ENCODE data around the gene PNLIPRP1. TPM values are rescaled to one million over a fixed set of nuclear protein-coding genes. Genes with fewer than 3 reads are reported as not detected.

The PNLIPRP1 gene
- total and polyA plus RNA-seq, 3 donors from 2014 or later = 0.33 TPM; not detected in 2

DNA sequence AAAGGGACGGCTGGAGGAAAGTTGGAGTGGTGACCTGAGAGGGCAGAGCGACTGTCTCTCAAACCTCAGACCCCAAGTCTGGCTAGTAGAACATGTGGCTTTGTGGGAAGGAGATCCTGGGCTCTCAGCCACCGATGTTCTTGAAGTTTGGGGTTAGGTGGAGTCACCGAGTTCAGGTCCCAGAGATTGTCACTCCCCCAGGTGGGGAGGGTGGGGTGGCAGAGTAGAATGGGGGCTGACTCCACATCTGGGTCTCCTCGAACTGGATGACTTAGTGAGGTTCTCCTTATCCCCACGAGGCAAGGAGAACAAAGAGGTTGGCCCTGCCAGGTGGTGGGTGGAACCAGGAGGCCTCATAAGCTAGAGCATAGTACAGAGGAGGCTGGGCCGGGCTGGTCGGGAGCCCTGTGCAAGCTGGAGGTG is 15.3 kb downstream of the PNLIPRP1 start:
- H3K4me3 ChIP-seq = no peak overlapping the region
- H3K9me3 ChIP-seq = no peaks in the 10 kb centered on the region
- H3K27ac ChIP-seq = no peak overlapping the region
- no peak for TF ChIP-seq POLR2A (IDR thresholded peaks at IDR 0.05)
- TF ChIP-seq, protein P1, sequence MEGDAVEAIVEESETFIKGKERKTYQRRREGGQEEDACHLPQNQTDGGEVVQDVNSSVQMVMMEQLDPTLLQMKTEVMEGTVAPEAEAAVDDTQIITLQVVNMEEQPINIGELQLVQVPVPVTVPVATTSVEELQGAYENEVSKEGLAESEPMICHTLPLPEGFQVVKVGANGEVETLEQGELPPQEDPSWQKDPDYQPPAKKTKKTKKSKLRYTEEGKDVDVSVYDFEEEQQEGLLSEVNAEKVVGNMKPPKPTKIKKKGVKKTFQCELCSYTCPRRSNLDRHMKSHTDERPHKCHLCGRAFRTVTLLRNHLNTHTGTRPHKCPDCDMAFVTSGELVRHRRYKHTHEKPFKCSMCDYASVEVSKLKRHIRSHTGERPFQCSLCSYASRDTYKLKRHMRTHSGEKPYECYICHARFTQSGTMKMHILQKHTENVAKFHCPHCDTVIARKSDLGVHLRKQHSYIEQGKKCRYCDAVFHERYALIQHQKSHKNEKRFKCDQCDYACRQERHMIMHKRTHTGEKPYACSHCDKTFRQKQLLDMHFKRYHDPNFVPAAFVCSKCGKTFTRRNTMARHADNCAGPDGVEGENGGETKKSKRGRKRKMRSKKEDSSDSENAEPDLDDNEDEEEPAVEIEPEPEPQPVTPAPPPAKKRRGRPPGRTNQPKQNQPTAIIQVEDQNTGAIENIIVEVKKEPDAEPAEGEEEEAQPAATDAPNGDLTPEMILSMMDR (IDR thresholded peaks at IDR 0.05) = no peak
- no peaks in the 10 kb centered on the region for H3K27me3 ChIP-seq
- no peaks in the 10 kb centered on the region for H3K36me3 ChIP-seq (ENCODE audit: low read depth, missing control alignments)
- no peaks in the 10 kb centered on the region for H3K4me1 ChIP-seq
- DNase-seq = no peak
- intact Hi-C loops (cut with DNase I; ENCODE audit: low total_unique reads) = no loop called here
- WGBS, 2 donors = 55 to 77% methylated on average over 6 to 8 of the region's 8 CpGs

DNA sequence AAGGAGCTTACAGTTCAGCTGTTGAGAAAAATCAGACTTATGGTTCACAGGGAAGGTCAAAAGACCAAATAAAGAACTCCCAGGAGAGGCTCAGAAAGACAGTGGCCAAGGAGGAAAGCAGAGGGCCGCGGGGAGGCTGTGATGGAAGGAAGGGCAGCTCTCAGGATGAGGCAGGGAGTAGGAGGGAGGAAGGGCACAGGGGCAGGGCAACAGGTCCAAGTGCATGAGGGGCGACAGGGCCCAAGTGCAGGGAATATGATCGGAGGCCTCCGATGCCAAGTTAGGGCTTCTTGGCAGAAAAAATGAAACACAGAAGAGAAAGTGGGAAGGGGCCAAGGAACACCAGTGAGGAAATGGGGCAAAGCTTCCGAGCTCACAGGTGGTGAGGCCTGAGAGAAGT is 16.6 kb downstream of the PNLIPRP1 start:
- H3K4me3 ChIP-seq = no peak overlapping the region
- H3K36me3 ChIP-seq (ENCODE audit: low read depth, missing control alignments) = no peaks in the 10 kb centered on the region
- no peak for TF ChIP-seq POLR2A (IDR thresholded peaks at IDR 0.05)
- TF ChIP-seq, protein P1 (IDR thresholded peaks at IDR 0.05) = no peak
- no peak for DNase-seq
- H3K27me3 ChIP-seq = no peaks in the 10 kb centered on the region
- no peaks in the 10 kb centered on the region for H3K4me1 ChIP-seq
- no peaks in the 10 kb centered on the region for H3K9me3 ChIP-seq
- 62 to 68% methylated on average over 6 of the region's 6 CpGs for WGBS, 2 donors
- intact Hi-C loops (cut with DNase I; ENCODE audit: low total_unique reads) = no loop called here
- no peak overlapping the region for H3K27ac ChIP-seq

DNA sequence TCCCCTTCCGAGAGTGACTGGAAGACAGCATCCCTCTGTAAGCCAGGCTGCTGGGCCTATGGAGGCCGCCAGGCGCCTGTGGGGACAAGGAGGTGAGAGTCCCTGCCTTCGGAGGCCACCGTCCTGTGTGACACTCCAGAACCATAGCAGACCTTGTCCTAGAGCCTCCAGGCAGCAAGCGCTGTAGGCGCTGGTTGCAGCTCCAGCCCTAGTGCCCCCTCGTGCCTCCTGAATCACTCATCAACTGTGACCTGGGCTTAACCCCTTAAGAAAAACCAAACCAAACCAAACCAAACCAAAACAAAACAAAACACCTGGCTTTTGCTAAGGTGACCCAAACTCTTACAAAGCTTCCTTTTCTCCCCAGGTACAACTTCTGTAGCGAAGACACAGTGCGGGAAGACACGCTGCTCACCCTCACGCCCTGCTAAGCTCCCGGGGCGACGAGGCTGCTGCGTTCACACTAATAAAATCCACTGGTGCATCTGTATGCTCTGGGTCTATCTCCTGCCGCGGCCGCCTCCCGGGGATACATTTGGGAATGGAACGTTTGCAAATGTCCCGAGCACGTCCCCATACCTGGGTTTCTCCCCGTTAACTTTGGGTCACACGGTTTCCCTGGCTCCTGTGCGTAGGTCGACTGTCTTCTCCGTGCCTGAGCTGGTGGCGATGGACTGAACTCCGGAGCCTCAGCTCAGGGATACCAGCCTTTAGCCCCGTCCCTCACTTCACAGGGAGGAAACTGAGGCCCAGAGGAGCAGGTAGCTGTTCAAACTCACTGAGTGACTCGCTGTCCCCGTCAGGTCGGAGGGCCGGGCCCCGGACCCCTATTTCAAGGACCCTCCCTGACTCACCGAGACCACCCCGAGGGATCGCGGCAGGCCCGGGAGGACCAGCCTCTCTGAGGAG is 18.2 kb downstream of the PNLIPRP1 start:
- no peak for DNase-seq
- Histone ChIP-seq H3K27ac (no peak overlapping the region), H3K9me3 (no peaks in the 10 kb centered on the region), H3K27me3 (no peaks in the 10 kb centered on the region), H3K4me3 (peak overlapping the region; percentile 44 to 55), H3K36me3 (ENCODE audit: low read depth, missing control alignments) (no peaks in the 10 kb centered on the region), H3K4me1 (no peaks in the 10 kb centered on the region)
- no peak for TF ChIP-seq POLR2A (IDR thresholded peaks at IDR 0.05)
- TF ChIP-seq, protein P1 (IDR thresholded peaks at IDR 0.05) = no peak
- intact Hi-C loops (cut with DNase I; ENCODE audit: low total_unique reads) = no loop called here
- 34 to 57% methylated on average over 35 of the region's 41 CpGs for WGBS, 2 donors

- intact Hi-C loops (cut with DNase I; ENCODE audit: low total_unique reads) = no loop called here
- 67 to 80% methylated on average over 13 of the region's 13 CpGs for WGBS, 2 donors
- no peak for DNase-seq
- Histone ChIP-seq H3K4me3 (peak overlapping the region in 1 of 2 donors; percentile 55), H3K4me1 (no peaks in the 10 kb centered on the region), H3K27me3 (no peaks in the 10 kb centered on the region), H3K9me3 (no peaks in the 10 kb centered on the region), H3K36me3 (ENCODE audit: low read depth, missing control alignments) (no peaks in the 10 kb centered on the region), H3K27ac (no peak overlapping the region)
- no peak for TF ChIP-seq POLR2A (IDR thresholded peaks at IDR 0.05)
- TF ChIP-seq, protein P1 (IDR thresholded peaks at IDR 0.05) = no peak
These were observed 19.8 kb downstream of the PNLIPRP1 start for GRCh38 chr10:116610443-116611152.
